ENCODE measurements around the gene QPRT. TPM values are rescaled to one million over a fixed set of nuclear protein-coding genes. Genes with fewer than 3 reads are reported as not detected.

The QPRT gene
- total and polyA plus RNA-seq, 2 of the 13 experiments (the other 11 are each of a cell fraction or from before 2014, with no cell fraction given) = 130 to 218 TPM

DNA sequence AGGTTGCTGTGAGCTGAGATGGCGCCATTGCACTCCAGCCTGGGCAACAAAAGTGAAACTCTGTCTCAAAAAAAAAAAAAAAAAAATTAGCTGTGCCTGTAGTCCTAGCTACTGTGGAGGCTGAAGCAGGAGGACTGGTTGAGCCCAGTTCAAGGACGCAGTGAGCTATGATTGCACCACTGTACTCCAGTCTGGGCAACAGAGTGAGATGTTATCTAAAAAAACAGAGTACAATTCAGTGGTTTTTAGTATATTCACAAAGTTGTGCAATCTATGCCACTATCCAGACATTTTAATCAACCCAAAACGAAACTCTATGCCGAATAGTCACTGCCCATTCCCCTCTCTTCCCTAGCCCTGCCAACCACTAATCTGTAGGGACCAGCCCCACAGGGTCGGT, 41.7 kb downstream of the QPRT start (continued):
- TF ChIP-seq, protein P1, sequence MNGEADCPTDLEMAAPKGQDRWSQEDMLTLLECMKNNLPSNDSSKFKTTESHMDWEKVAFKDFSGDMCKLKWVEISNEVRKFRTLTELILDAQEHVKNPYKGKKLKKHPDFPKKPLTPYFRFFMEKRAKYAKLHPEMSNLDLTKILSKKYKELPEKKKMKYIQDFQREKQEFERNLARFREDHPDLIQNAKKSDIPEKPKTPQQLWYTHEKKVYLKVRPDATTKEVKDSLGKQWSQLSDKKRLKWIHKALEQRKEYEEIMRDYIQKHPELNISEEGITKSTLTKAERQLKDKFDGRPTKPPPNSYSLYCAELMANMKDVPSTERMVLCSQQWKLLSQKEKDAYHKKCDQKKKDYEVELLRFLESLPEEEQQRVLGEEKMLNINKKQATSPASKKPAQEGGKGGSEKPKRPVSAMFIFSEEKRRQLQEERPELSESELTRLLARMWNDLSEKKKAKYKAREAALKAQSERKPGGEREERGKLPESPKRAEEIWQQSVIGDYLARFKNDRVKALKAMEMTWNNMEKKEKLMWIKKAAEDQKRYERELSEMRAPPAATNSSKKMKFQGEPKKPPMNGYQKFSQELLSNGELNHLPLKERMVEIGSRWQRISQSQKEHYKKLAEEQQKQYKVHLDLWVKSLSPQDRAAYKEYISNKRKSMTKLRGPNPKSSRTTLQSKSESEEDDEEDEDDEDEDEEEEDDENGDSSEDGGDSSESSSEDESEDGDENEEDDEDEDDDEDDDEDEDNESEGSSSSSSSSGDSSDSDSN (CRISPR knock-in tag; IDR thresholded peaks at IDR 0.05) = no peak
- TF ChIP-seq PRMT3 (CRISPR knock-in tag; IDR thresholded peaks at IDR 0.05; ENCODE audit: borderline replicate concordance, low read depth) = no peak
- TF ChIP-seq, protein P2, sequence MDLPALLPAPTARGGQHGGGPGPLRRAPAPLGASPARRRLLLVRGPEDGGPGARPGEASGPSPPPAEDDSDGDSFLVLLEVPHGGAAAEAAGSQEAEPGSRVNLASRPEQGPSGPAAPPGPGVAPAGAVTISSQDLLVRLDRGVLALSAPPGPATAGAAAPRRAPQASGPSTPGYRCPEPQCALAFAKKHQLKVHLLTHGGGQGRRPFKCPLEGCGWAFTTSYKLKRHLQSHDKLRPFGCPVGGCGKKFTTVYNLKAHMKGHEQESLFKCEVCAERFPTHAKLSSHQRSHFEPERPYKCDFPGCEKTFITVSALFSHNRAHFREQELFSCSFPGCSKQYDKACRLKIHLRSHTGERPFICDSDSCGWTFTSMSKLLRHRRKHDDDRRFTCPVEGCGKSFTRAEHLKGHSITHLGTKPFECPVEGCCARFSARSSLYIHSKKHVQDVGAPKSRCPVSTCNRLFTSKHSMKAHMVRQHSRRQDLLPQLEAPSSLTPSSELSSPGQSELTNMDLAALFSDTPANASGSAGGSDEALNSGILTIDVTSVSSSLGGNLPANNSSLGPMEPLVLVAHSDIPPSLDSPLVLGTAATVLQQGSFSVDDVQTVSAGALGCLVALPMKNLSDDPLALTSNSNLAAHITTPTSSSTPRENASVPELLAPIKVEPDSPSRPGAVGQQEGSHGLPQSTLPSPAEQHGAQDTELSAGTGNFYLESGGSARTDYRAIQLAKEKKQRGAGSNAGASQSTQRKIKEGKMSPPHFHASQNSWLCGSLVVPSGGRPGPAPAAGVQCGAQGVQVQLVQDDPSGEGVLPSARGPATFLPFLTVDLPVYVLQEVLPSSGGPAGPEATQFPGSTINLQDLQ (CRISPR knock-in tag; IDR thresholded peaks at IDR 0.05) = no peak
- TF ChIP-seq ZFP36 (IDR thresholded peaks at IDR 0.05; ENCODE audit: borderline replicate concordance, low read depth, low read length, partially characterized antibody) = no peak
- peak; percentile 89 for TF ChIP-seq ZMYM3 (CRISPR knock-in tag; IDR thresholded peaks at IDR 0.05)
- no peak for TF ChIP-seq MAFK (conservative IDR thresholded peaks at IDR 0.05 in 1 of 2, IDR thresholded peaks at IDR 0.05 in 1 of 2; ENCODE audit: low read length in 2 of 2)
- TF ChIP-seq, protein P3, sequence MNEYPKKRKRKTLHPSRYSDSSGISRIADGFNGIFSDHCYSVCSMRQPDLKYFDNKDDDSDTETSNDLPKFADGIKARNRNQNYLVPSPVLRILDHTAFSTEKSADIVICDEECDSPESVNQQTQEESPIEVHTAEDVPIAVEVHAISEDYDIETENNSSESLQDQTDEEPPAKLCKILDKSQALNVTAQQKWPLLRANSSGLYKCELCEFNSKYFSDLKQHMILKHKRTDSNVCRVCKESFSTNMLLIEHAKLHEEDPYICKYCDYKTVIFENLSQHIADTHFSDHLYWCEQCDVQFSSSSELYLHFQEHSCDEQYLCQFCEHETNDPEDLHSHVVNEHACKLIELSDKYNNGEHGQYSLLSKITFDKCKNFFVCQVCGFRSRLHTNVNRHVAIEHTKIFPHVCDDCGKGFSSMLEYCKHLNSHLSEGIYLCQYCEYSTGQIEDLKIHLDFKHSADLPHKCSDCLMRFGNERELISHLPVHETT (CRISPR knock-in tag; conservative IDR thresholded peaks at IDR 0.05) = no peak
- peak; percentile 82 for TF ChIP-seq ZMYM2 (CRISPR knock-in tag; IDR thresholded peaks at IDR 0.05)
- TF ChIP-seq, protein P4, sequence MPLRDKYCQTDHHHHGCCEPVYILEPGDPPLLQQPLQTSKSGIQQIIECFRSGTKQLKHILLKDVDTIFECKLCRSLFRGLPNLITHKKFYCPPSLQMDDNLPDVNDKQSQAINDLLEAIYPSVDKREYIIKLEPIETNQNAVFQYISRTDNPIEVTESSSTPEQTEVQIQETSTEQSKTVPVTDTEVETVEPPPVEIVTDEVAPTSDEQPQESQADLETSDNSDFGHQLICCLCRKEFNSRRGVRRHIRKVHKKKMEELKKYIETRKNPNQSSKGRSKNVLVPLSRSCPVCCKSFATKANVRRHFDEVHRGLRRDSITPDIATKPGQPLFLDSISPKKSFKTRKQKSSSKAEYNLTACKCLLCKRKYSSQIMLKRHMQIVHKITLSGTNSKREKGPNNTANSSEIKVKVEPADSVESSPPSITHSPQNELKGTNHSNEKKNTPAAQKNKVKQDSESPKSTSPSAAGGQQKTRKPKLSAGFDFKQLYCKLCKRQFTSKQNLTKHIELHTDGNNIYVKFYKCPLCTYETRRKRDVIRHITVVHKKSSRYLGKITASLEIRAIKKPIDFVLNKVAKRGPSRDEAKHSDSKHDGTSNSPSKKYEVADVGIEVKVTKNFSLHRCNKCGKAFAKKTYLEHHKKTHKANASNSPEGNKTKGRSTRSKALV (CRISPR knock-in tag; IDR thresholded peaks at IDR 0.05) = no peak
- no peak for TF ChIP-seq HHEX (CRISPR knock-in tag; IDR thresholded peaks at IDR 0.05)
- no peak for TF ChIP-seq ZNF773 (CRISPR knock-in tag; IDR thresholded peaks at IDR 0.05; ENCODE audit: borderline replicate concordance)
- no peak for TF ChIP-seq ZNF235 (CRISPR knock-in tag; IDR thresholded peaks at IDR 0.05; ENCODE audit: borderline replicate concordance)
- TF ChIP-seq, protein P5, sequence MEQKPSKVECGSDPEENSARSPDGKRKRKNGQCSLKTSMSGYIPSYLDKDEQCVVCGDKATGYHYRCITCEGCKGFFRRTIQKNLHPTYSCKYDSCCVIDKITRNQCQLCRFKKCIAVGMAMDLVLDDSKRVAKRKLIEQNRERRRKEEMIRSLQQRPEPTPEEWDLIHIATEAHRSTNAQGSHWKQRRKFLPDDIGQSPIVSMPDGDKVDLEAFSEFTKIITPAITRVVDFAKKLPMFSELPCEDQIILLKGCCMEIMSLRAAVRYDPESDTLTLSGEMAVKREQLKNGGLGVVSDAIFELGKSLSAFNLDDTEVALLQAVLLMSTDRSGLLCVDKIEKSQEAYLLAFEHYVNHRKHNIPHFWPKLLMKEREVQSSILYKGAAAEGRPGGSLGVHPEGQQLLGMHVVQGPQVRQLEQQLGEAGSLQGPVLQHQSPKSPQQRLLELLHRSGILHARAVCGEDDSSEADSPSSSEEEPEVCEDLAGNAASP (CRISPR knock-in tag; IDR thresholded peaks at IDR 0.05; ENCODE audit: borderline replicate concordance) = peak; percentile 63; the same call in 1 of the 2 replicates
- no peak for TF ChIP-seq TOPORS (CRISPR knock-in tag; IDR thresholded peaks at IDR 0.05)
- no peak for TF ChIP-seq ZNF530 (CRISPR knock-in tag; IDR thresholded peaks at IDR 0.05; ENCODE audit: low read depth)
- TF ChIP-seq RAD21 (CRISPR knock-in tag; IDR thresholded peaks at IDR 0.05) = no peak
